Measurements from ENCODE around the gene DPM1.

The DPM1 gene

GRCh38 chr20:50977066-50978021 lies 19.0 kb upstream of the DPM1 start:
- DNase-seq (ENCODE audit: low read depth) = no peak
- H3K4me3 ChIP-seq (ENCODE audit: low read depth, low read length) = no peak overlapping the region
- TF ChIP-seq MYC (IDR thresholded peaks at IDR 0.05; ENCODE audit: low read depth, low read length) = no peak

- H3K4me3 ChIP-seq (ENCODE audit: low read depth, low read length) = no peak overlapping the region
- TF ChIP-seq MAX (IDR thresholded peaks at IDR 0.05; ENCODE audit: low read depth, low read length) (no peak), CTCF (IDR thresholded peaks at IDR 0.05; ENCODE audit: low read depth, low read length) (no peak), MYC (IDR thresholded peaks at IDR 0.05; ENCODE audit: low read depth, low read length) (no peak), POLR2A (IDR thresholded peaks at IDR 0.05; ENCODE audit: extremely low read depth, insufficient read length) (no peak)
- DNase-seq (ENCODE audit: low read depth) = no peak
Observed at GRCh38 chr20:50975701-50976330, 17.5 kb upstream of the DPM1 start.

GRCh38 chr20:50969912-50970311 lies 11.6 kb upstream of the DPM1 start:
- no peak overlapping the region for H3K4me3 ChIP-seq (ENCODE audit: low read depth, low read length)
- no peak for DNase-seq (ENCODE audit: low read depth)
- TF ChIP-seq POLR2A (IDR thresholded peaks at IDR 0.05; ENCODE audit: extremely low read depth, insufficient read length) = no peak
- no peak for TF ChIP-seq CTCF (IDR thresholded peaks at IDR 0.05; ENCODE audit: low read depth, low read length)
- TF ChIP-seq MAX (IDR thresholded peaks at IDR 0.05; ENCODE audit: low read depth, low read length) = no peak
- TF ChIP-seq MYC (IDR thresholded peaks at IDR 0.05; ENCODE audit: low read depth, low read length) = no peak

- H3K4me3 ChIP-seq (ENCODE audit: low read depth, low read length) = no peak overlapping the region
- TF ChIP-seq MYC (IDR thresholded peaks at IDR 0.05; ENCODE audit: low read depth, low read length) = no peak
- no peak for TF ChIP-seq MAX (IDR thresholded peaks at IDR 0.05; ENCODE audit: low read depth, low read length)
- TF ChIP-seq CTCF (IDR thresholded peaks at IDR 0.05; ENCODE audit: low read depth, low read length) = no peak
- TF ChIP-seq POLR2A (IDR thresholded peaks at IDR 0.05; ENCODE audit: extremely low read depth, insufficient read length) = no peak
- DNase-seq (ENCODE audit: low read depth) = no peak
Observed at GRCh38 chr20:50969435-50969834, 11.1 kb upstream of the DPM1 start.

- no peak overlapping the region for H3K4me3 ChIP-seq (ENCODE audit: low read depth, low read length)
- no peak for DNase-seq (ENCODE audit: low read depth)
- TF ChIP-seq MAX (IDR thresholded peaks at IDR 0.05; ENCODE audit: low read depth, low read length) = no peak
- no peak for TF ChIP-seq POLR2A (IDR thresholded peaks at IDR 0.05; ENCODE audit: extremely low read depth, insufficient read length)
- TF ChIP-seq CTCF (IDR thresholded peaks at IDR 0.05; ENCODE audit: low read depth, low read length) = no peak
Observed at GRCh38 chr20:50968289-50968688, 10.0 kb upstream of the DPM1 start.

GRCh38 chr20:50967586-50967985 lies 9.3 kb upstream of the DPM1 start:
- TF ChIP-seq CTCF (IDR thresholded peaks at IDR 0.05; ENCODE audit: low read depth, low read length) (no peak), MYC (IDR thresholded peaks at IDR 0.05; ENCODE audit: low read depth, low read length) (no peak)
- no peak for DNase-seq (ENCODE audit: low read depth)
- no peak overlapping the region for H3K4me3 ChIP-seq (ENCODE audit: low read depth, low read length)
